ENCODE data around the gene UBE2L5. TPM values are rescaled to one million over a fixed set of nuclear protein-coding genes. Genes with fewer than 3 reads are reported as not detected.
A peak's percentile ranks its signal among the peaks of the same experiment; 100 is the strongest.

The UBE2L5 gene
- total and polyA plus RNA-seq, 2 experiments from 2014 or later: not detected

GRCh38 chr13:30443957-30444404, 21.7 kb downstream of the UBE2L5 start (continued):
- no peak for TF ChIP-seq ZNF462 (CRISPR knock-in tag; IDR thresholded peaks at IDR 0.05)

GRCh38 chr13:30446126-30446500, 23.8 kb downstream of the UBE2L5 start:
- peak overlapping the region; percentile 52 for H3K4me3 ChIP-seq
- peak; percentile 69 for ATAC-seq
- no peak for TF ChIP-seq CREB1 (CRISPR knock-in tag; IDR thresholded peaks at IDR 0.05; ENCODE audit: low read depth)
- no peak for TF ChIP-seq ETS1 (IDR thresholded peaks at IDR 0.05)
- TF ChIP-seq NANOG (IDR thresholded peaks at IDR 0.05; ENCODE audit: borderline replicate concordance): no peak
- no peak for TF ChIP-seq EZH2 (IDR thresholded peaks at IDR 0.05; ENCODE audit: low read depth, unreplicated experiment)
- TF ChIP-seq STAT1 (IDR thresholded peaks at IDR 0.05; ENCODE audit: unreplicated experiment): no peak
- no peak for TF ChIP-seq ZNF462 (CRISPR knock-in tag; IDR thresholded peaks at IDR 0.05)
- TF ChIP-seq ZNF114 (CRISPR knock-in tag; IDR thresholded peaks at IDR 0.05): no peak

More at GRCh38 chr13:30446126-30446500, 23.8 kb downstream of the UBE2L5 start:
- H3K4me3 Mint-ChIP-seq: peak overlapping the region; percentile 71
- Histone ChIP-seq H3K27me3 (ENCODE audit: insufficient read depth) (no peaks in the 10 kb centered on the region), H3K79me2 (replicated peaks; ENCODE audit: insufficient read depth) (no peaks in the 10 kb centered on the region), H3F3A (replicated peaks; ENCODE audit: low read depth) (no peaks in the 10 kb centered on the region; the same call in 1 of the 2 replicates), H3K9me2 (ENCODE audit: insufficient read depth) (no peaks in the 10 kb centered on the region), H3K4me2 (peak overlapping the region; percentile 68), H3K36me3 (ENCODE audit: insufficient read depth) (no peaks in the 10 kb centered on the region), H2AFZ (peak overlapping the region; percentile 74), H3K27ac (ENCODE audit: low read depth) (peak overlapping the region; percentile 52), H4K20me1 (replicated peaks; ENCODE audit: insufficient read depth) (no peaks in the 10 kb centered on the region), H3K4me1 (ENCODE audit: insufficient read depth) (peaks cover 16% of the 10 kb centered on the region)
- peaks cover 2% of the 10 kb centered on the region for H3K27me3 Mint-ChIP-seq (ENCODE audit: insufficient read depth, low read depth, poor library complexity)
- peak; percentile 55 for DNase-seq (ENCODE audit: low spot score)
- peak overlapping the region; percentile 77 for H3K27ac Mint-ChIP-seq
- H3K4me1 Mint-ChIP-seq: peaks cover 29% of the 10 kb centered on the region
- H3K36me3 Mint-ChIP-seq (ENCODE audit: low read depth): no peaks in the 10 kb centered on the region
- H3K9me3 Mint-ChIP-seq: no peaks in the 10 kb centered on the region
